ENCODE results near the gene ABHD17A. TPM values are rescaled to one million over a fixed set of nuclear protein-coding genes. Genes with fewer than 3 reads are reported as not detected.

ABHD17A gene
- total and polyA plus RNA-seq, 9 of the 15 experiments (the other 6 are each of a cell fraction or from before 2014, with no cell fraction given), result 0.04 to 135 (median 21.8) TPM; not detected in 1

DNA sequence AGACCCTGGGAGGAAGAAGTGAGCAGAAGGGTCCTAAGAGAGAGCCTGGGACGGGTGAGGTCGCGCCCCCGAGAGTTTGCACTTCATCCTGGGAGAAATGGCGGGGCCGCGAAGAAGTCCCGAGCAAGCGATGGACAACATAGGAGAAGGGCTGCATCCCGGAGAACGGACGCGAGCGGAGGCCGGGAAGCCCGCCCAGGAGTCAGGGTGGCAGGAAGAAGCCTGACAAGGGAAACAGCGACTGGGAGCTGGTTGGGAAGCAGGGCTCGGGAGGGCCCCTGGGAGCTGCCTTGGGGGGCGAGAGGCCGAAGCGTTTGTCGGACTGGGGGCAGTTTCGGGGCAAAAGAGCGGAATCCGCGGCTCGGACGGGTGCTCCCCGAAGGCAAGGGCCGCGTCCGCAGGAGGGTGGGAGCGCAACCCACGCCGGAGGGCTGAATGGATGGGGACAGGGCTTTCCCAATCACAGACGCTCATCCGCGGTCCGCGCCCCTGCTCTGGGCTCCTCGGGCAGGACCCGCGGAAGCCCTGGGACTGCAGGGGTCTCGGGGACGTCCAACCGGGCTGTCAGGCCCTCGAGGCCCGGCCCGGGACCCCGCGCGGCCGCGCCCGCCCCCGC, 469 bp downstream of the ABHD17A start (continued):
- no peak for TF ChIP-seq RBM14 (IDR thresholded peaks at IDR 0.05; ENCODE audit: borderline replicate concordance, insufficient read depth, low read depth, low read length)
- TF ChIP-seq, protein P1, sequence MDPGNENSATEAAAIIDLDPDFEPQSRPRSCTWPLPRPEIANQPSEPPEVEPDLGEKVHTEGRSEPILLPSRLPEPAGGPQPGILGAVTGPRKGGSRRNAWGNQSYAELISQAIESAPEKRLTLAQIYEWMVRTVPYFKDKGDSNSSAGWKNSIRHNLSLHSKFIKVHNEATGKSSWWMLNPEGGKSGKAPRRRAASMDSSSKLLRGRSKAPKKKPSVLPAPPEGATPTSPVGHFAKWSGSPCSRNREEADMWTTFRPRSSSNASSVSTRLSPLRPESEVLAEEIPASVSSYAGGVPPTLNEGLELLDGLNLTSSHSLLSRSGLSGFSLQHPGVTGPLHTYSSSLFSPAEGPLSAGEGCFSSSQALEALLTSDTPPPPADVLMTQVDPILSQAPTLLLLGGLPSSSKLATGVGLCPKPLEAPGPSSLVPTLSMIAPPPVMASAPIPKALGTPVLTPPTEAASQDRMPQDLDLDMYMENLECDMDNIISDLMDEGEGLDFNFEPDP (CRISPR knock-in tag; IDR thresholded peaks at IDR 0.05), result no peak
- TF ChIP-seq, protein P2, sequence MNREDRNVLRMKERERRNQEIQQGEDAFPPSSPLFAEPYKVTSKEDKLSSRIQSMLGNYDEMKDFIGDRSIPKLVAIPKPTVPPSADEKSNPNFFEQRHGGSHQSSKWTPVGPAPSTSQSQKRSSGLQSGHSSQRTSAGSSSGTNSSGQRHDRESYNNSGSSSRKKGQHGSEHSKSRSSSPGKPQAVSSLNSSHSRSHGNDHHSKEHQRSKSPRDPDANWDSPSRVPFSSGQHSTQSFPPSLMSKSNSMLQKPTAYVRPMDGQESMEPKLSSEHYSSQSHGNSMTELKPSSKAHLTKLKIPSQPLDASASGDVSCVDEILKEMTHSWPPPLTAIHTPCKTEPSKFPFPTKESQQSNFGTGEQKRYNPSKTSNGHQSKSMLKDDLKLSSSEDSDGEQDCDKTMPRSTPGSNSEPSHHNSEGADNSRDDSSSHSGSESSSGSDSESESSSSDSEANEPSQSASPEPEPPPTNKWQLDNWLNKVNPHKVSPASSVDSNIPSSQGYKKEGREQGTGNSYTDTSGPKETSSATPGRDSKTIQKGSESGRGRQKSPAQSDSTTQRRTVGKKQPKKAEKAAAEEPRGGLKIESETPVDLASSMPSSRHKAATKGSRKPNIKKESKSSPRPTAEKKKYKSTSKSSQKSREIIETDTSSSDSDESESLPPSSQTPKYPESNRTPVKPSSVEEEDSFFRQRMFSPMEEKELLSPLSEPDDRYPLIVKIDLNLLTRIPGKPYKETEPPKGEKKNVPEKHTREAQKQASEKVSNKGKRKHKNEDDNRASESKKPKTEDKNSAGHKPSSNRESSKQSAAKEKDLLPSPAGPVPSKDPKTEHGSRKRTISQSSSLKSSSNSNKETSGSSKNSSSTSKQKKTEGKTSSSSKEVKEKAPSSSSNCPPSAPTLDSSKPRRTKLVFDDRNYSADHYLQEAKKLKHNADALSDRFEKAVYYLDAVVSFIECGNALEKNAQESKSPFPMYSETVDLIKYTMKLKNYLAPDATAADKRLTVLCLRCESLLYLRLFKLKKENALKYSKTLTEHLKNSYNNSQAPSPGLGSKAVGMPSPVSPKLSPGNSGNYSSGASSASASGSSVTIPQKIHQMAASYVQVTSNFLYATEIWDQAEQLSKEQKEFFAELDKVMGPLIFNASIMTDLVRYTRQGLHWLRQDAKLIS (CRISPR knock-in tag; IDR thresholded peaks at IDR 0.05), result peak; percentile 55; the same call in 1 of the 2 replicates
- peak; percentile 90 for TF ChIP-seq CHD1 (IDR thresholded peaks at IDR 0.05; ENCODE audit: low read length)
- TF ChIP-seq ZC3H4 (CRISPR knock-in tag; IDR thresholded peaks at IDR 0.05; ENCODE audit: borderline replicate concordance), result no peak
- no peak for TF ChIP-seq MECOM (CRISPR knock-in tag; IDR thresholded peaks at IDR 0.05)
- TF ChIP-seq HDAC2 (IDR thresholded peaks at IDR 0.05), result no peak
- TF ChIP-seq SUPT5H (IDR thresholded peaks at IDR 0.05), result no peak
- TF ChIP-seq SP1 (CRISPR knock-in tag; IDR thresholded peaks at IDR 0.05), result 0 out of 2 replicates have a peak, but pooled peaks have one; percentile 28
- TF ChIP-seq, protein P3, sequence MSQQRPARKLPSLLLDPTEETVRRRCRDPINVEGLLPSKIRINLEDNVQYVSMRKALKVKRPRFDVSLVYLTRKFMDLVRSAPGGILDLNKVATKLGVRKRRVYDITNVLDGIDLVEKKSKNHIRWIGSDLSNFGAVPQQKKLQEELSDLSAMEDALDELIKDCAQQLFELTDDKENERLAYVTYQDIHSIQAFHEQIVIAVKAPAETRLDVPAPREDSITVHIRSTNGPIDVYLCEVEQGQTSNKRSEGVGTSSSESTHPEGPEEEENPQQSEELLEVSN (IDR thresholded peaks at IDR 0.05; ENCODE audit: borderline replicate concordance in 1 of 2, extremely low read depth in 1 of 2, insufficient read depth in 1 of 2, insufficient read length in 1 of 2, low read depth in 1 of 2, low read length in 1 of 2, poor library complexity in 1 of 2, severe bottlenecking in 1 of 2), result no peak
- no peak for TF ChIP-seq JUN (IDR thresholded peaks at IDR 0.05; ENCODE audit: borderline replicate concordance, low read depth, low read length)
- 0 out of 2 replicates have a peak, but pooled peaks have one; percentile 18 for TF ChIP-seq JUN (CRISPR knock-in tag; IDR thresholded peaks at IDR 0.05; ENCODE audit: borderline replicate concordance)
- TF ChIP-seq DPF2 (IDR thresholded peaks at IDR 0.05), result no peak
- no peak for TF ChIP-seq KLF16 (IDR thresholded peaks at IDR 0.05)
- no peak for TF ChIP-seq ILF3 (IDR thresholded peaks at IDR 0.05; ENCODE audit: borderline replicate concordance)
- peak; percentile 8 for TF ChIP-seq KDM5B (IDR thresholded peaks at IDR 0.05; ENCODE audit: insufficient replicate concordance, low read depth, low read length)
- TF ChIP-seq L3MBTL2 (IDR thresholded peaks at IDR 0.05), result no peak
- no peak for TF ChIP-seq TRIM28 (IDR thresholded peaks at IDR 0.05)
- TF ChIP-seq MEF2D (tag; conservative IDR thresholded peaks at IDR 0.05; ENCODE audit: low read depth), result no peak
- TF ChIP-seq, protein P4, sequence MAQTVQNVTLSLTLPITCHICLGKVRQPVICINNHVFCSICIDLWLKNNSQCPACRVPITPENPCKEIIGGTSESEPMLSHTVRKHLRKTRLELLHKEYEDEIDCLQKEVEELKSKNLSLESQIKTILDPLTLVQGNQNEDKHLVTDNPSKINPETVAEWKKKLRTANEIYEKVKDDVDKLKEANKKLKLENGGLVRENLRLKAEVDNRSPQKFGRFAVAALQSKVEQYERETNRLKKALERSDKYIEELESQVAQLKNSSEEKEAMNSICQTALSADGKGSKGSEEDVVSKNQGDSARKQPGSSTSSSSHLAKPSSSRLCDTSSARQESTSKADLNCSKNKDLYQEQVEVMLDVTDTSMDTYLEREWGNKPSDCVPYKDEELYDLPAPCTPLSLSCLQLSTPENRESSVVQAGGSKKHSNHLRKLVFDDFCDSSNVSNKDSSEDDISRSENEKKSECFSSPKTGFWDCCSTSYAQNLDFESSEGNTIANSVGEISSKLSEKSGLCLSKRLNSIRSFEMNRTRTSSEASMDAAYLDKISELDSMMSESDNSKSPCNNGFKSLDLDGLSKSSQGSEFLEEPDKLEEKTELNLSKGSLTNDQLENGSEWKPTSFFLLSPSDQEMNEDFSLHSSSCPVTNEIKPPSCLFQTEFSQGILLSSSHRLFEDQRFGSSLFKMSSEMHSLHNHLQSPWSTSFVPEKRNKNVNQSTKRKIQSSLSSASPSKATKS (CRISPR knock-in tag; IDR thresholded peaks at IDR 0.05), result no peak

Data from K562 (cell line).